GM10248 (cell line): Measurements from ENCODE around the gene MED12.

ENCODE experiments used
- CTCF ChIA-PET: fragments of 300-600 bp; sonication (Branson Sonifier 250); formaldehyde crosslinking; extraction: SDS; loops from one replicate; lab custom pipeline; 2021; ENCODE audit warnings: antibody characterized with exemption; lab: Yijun Ruan, JAX
- POLR2A ChIA-PET: fragments of 350-650 bp; sonication (Branson Sonifier 250); formaldehyde crosslinking; extraction: SDS; loops from one replicate; lab custom pipeline; 2020; ENCODE audit warnings: antibody characterized with exemption; lab: Yijun Ruan, JAX
- DNase-seq: peaks from one replicate; pipeline ENCODE4 v3.0.0; 2012; ENCODE audit errors: extremely low spot score
- TF ChIP-seq, protein P1 (sequence below): IDR thresholded peaks from 2 replicates; pipeline ENCODE4 v1.5.1; 2012; ENCODE audit warnings: mild to moderate bottlenecking, low read depth; ENCODE audit errors: extremely low read depth, missing control alignments, control extremely low read depth

Gene MED12

DNA sequence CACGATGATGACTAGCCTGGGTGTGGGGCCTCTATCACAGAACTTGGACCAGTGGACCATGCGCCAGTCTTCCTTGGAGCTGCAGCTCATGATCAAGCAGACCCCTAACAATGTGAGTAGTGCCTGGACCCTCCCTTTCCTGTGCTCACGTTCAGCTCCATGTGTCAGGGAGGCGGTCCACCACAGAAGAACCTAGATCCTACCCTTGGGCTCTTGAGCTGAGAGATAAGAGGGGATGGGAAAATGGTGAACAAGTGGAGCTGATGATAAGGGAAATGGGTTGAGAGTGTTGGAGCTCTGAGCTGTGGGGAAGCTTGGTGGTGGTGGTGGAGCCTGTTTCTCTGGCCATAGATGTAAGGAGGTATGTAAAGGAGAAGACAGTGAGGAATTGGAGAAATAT is 13.1 kb downstream of the MED12 start:
- TF ChIP-seq, protein P1, sequence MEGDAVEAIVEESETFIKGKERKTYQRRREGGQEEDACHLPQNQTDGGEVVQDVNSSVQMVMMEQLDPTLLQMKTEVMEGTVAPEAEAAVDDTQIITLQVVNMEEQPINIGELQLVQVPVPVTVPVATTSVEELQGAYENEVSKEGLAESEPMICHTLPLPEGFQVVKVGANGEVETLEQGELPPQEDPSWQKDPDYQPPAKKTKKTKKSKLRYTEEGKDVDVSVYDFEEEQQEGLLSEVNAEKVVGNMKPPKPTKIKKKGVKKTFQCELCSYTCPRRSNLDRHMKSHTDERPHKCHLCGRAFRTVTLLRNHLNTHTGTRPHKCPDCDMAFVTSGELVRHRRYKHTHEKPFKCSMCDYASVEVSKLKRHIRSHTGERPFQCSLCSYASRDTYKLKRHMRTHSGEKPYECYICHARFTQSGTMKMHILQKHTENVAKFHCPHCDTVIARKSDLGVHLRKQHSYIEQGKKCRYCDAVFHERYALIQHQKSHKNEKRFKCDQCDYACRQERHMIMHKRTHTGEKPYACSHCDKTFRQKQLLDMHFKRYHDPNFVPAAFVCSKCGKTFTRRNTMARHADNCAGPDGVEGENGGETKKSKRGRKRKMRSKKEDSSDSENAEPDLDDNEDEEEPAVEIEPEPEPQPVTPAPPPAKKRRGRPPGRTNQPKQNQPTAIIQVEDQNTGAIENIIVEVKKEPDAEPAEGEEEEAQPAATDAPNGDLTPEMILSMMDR, result no peak
- ChIA-PET CTCF (interaction anchor here (0.8 to 2.1 kb wide), 2 partner anchors 34 to 132 kb away, joined by 3 to 5 read pairs; no protein-coding TSS in a partner anchor), POLR2A (interaction anchor here (0.8 kb wide), 1 partner anchor 13 kb away, joined by 3 read pairs; the partner anchor contains the start of gene MED12)
- no peak for DNase-seq

DNA sequence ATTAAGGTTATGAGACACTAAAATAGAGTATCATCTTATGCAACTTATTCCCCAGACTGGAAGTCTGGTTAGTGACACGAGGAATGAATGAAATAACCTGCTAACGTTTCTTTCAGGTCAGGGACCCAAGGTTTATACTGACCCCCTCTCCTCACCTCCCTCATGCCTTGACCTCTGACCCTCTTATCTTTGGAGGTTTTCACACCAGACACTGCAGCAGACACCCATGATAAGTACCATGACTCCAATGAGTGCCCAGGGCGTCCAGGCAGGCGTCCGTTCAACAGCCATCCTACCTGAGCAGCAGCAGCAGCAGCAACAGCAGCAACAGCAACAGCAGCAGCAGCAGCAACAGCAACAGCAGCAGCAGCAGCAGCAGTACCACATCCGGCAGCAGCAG is 22.0 kb downstream of the MED12 start:
- TF ChIP-seq, protein P1, result no peak
- CTCF ChIA-PET, result no interaction called here
- DNase-seq, result no peak
- POLR2A ChIA-PET, result no interaction called here

DNA sequence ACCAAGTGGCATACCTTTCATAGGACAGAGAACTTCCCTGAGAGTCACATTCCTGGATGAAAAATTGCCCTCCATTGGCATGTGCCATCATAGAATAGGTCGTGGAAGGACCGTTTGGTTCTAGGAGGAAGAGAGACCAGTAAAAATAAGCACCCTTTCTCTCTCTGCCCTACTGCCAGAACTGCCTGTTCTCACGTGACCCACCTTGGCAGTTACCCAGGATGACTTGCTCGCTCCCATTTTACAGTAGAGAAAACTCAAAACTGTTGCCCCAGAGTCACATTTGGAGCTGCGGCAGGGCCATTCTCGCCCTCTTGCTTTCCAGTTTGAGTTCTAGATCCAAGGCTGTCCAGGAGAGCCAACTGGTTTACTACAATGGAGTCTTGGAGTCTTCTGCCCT is 25.1 kb downstream of the MED12 start:
- no peak for DNase-seq
- ChIA-PET POLR2A (no interaction called here), CTCF (no interaction called here)
- TF ChIP-seq, protein P1, result no peak

DNA sequence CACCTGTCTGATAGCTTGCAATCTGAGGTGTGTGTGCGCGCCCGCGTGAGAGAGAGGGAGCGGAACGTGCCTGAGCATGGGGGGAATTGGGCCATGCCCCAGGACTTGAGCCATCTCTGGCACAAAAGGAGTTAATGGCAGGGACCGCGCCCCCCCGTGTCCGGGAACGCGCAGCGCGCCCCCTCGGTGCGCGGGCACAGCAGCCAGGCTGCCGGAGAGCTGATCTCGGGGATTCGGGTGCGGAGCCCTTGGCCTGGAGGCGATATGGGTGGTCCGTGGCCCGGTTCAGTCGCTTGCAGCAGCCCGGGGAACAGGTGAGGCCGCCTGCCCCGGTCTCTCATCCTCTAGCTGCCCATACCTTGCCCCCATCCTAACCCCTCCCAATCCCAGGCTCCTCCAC is 26.3 kb downstream of the MED12 start, which contains the start of gene NLGN3:
Gene NLGN3 (plus strand): TSS at position 191 of the 400 bp plus-strand sequence. CDS start 2,909 bp downstream, outside the sequence.
- TF ChIP-seq, protein P1, result no peak
- ChIA-PET CTCF (no interaction called here), POLR2A (no interaction called here)
- no peak for DNase-seq

DNA sequence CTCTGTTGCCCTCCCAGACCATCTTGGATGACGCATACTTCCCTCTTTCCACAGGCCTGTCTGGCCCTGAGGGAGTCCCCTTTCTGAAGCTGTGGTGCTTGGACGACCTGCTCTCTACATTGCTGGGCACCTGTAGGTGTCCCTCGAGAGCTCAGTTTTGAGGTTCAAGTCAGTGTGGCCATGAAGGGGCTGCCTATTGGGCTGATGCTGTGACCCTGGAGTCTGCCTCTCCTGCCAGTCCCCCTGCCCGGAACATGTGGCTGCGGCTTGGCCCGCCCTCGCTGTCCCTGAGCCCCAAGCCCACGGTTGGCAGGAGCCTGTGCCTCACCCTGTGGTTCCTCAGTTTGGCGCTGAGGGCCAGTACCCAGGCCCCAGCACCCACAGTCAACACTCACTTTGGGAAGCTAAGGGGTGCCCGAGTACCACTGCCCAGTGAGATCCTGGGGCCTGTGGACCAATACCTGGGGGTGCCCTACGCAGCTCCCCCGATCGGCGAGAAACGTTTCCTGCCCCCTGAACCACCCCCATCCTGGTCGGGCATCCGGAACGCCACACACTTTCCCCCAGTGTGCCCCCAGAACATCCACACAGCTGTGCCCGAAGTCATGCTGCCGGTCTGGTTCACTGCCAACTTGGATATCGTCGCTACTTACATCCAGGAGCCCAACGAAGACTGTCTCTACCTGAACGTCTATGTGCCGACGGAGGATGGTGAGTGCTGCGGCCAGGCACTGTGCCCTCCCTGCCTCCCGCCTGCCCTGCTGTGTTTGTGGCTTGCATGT is 29.3 kb downstream of the MED12 start:
- ChIA-PET POLR2A (no interaction called here), CTCF (no interaction called here)
- DNase-seq, result no peak
- TF ChIP-seq, protein P1, result no peak

DNA sequence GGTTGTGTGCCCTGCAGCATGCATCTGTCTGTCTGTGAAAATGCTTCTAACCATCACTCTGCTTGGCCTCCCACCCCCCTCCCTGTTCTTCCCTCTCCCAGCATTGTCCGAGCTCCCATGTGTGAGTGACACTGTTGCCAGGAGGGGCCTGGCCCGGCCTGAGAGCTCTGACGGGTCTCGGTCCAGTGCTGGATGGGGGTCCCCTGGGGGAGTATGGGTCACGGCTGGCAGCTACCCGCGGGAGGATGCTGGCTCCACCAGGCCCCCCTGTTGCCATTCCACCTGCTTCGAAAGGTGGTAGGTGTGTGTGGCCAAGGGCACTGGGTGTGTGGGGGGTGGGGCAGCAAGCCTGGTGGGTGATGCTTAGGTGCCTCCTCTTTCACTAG is 29.9 kb downstream of the MED12 start:
- no peak for DNase-seq
- TF ChIP-seq, protein P1, result no peak
- ChIA-PET POLR2A (no interaction called here), CTCF (no interaction called here)
